CD14-positive monocyte (primary cell): ENCODE data around the gene ARHGEF11. TPM values are rescaled to one million over a fixed set of nuclear protein-coding genes. Genes with fewer than 3 reads are reported as not detected.
A peak's percentile ranks its signal among the peaks of the same experiment; 100 is the strongest.

Source experiments
- DNase-seq, 3 donors: peaks; one replicate each; pipeline ENCODE4 v3.0.0-alpha.2; 2011 to 2022
- H2AFZ ChIP-seq: 2 replicates; pipeline ENCODE4 v1.6.0; 2012; ENCODE audit warnings: mild to moderate bottlenecking, low read depth, low read length, inconsistent platforms; ENCODE audit not compliant: insufficient read depth, poor library complexity, severe bottlenecking
- H3K27ac ChIP-seq, 2 donors: 1 replicate in 1 of 2; 2 replicates in 1 of 2; pipeline ENCODE4 v1.5.1; 2012 to 2013; ENCODE audit warnings: low read length in 2 of 2, control low read depth in 1 of 2, inconsistent platforms in 1 of 2, low read depth in 1 of 2, mild to moderate bottlenecking in 1 of 2
- H3K27me3 ChIP-seq, 2 donors: one replicate each; pipeline versions ENCODE4 v1.6.0 to v1.6.1; 2011 to 2013; ENCODE audit warnings: low read length in 2 of 2; ENCODE audit not compliant: control insufficient read depth in 2 of 2, insufficient read depth in 2 of 2
- H3K36me3 ChIP-seq, 2 donors: replicated peaks in 1 of 2; 1 replicate in 1 of 2; 2 replicates in 1 of 2; pipeline versions ENCODE4 v1.5.1 to v1.6.1; 2012 to 2013; ENCODE audit warnings: low read length in 2 of 2, control low read depth in 1 of 2, inconsistent platforms in 1 of 2, mild to moderate bottlenecking in 1 of 2; ENCODE audit not compliant: insufficient read depth in 2 of 2, control insufficient read depth in 1 of 2
- H3K4me1 ChIP-seq, 2 donors: 1 replicate in 1 of 2; 2 replicates in 1 of 2; pipeline versions ENCODE4 v1.5.1 to v1.6.1; 2012 to 2013; ENCODE audit warnings: low read length in 2 of 2, control low read depth in 1 of 2, inconsistent platforms in 1 of 2, mild to moderate bottlenecking in 1 of 2, moderate library complexity in 1 of 2; ENCODE audit not compliant: insufficient read depth in 2 of 2, control insufficient read depth in 1 of 2
- H3K4me2 ChIP-seq: replicated peaks from 2 replicates; pipeline ENCODE3; 2012; ENCODE audit warnings: low read length, moderate library complexity, mild to moderate bottlenecking; ENCODE audit not compliant: poor library complexity, severe bottlenecking; ENCODE audit errors: extremely low read depth
- H3K4me3 ChIP-seq, 3 experiments: fragments of 200-600 bp in 1 of 3; sonication (generic) in 1 of 3; replicated peaks in 1 of 3; 1 replicate in 2 of 3; 2 replicates in 1 of 3; pipeline ENCODE4 v1.5.1; 2011 to 2013; ENCODE audit warnings: low read length in 3 of 3, mild to moderate bottlenecking in 3 of 3, control low read depth in 2 of 3, low read depth in 2 of 3, inconsistent platforms in 1 of 3, moderate library complexity in 1 of 3
- H3K79me2 ChIP-seq: 2 replicates; pipeline ENCODE4 v1.6.0; 2012; ENCODE audit warnings: mild to moderate bottlenecking, control low read depth, inconsistent platforms, low read length, moderate library complexity; ENCODE audit not compliant: insufficient read depth
- H3K9ac ChIP-seq: 2 replicates; pipeline ENCODE4 v1.6.0; 2017; ENCODE audit warnings: low read length, mild to moderate bottlenecking; ENCODE audit not compliant: insufficient read depth, poor library complexity, severe bottlenecking
- H3K9me3 ChIP-seq, 2 donors: replicated peaks in 1 of 2; 1 replicate in 1 of 2; 2 replicates in 1 of 2; pipeline versions ENCODE4 v1.5.1 to v1.6.1; 2012 to 2013; ENCODE audit warnings: low read length in 2 of 2, control low read depth in 1 of 2; ENCODE audit not compliant: control insufficient read depth in 1 of 2, insufficient read depth in 1 of 2
- H4K20me1 ChIP-seq: 2 replicates; pipeline ENCODE4 v1.6.0; 2012; ENCODE audit warnings: mild to moderate bottlenecking, low read length, control low read depth, moderate library complexity; ENCODE audit not compliant: insufficient read depth
- H3K27ac Mint-ChIP-seq, 7 donors: one replicate each; pipeline ENCODE4 v1.8.0; 2020; ENCODE audit warnings: mild to moderate bottlenecking in 7 of 7, mixed read lengths in 7 of 7, moderate library complexity in 6 of 7, inconsistent platforms in 2 of 7
- H3K27me3 Mint-ChIP-seq, 3 donors: one replicate each; pipeline ENCODE4 v1.8.0; 2021 to 2022; ENCODE audit warnings: low read depth in 3 of 3, mild to moderate bottlenecking in 3 of 3, mixed read lengths in 3 of 3, moderate library complexity in 3 of 3, inconsistent platforms in 1 of 3
- H3K36me3 Mint-ChIP-seq, 2 donors: one replicate each; pipeline ENCODE4 v1.8.0; 2020; ENCODE audit warnings: mixed read lengths in 2 of 2, inconsistent platforms in 1 of 2, mild to moderate bottlenecking in 1 of 2
- H3K4me1 Mint-ChIP-seq: one replicate; pipeline ENCODE4 v1.8.0; 2020; ENCODE audit warnings: mild to moderate bottlenecking, mixed read lengths
- H3K4me3 Mint-ChIP-seq, 2 donors: one replicate each; pipeline ENCODE4 v1.8.0; 2020; ENCODE audit warnings: mild to moderate bottlenecking in 2 of 2, mixed read lengths in 2 of 2, moderate library complexity in 1 of 2
- H3K9me3 Mint-ChIP-seq, 7 donors: one replicate each; pipeline ENCODE4 v1.8.0; 2020 to 2022; ENCODE audit warnings: mixed read lengths in 7 of 7, mild to moderate bottlenecking in 6 of 7, moderate library complexity in 6 of 7, inconsistent platforms in 2 of 7
- CTCF ChIP-seq: fragments of 200-600 bp; IDR thresholded peaks from one replicate; pipeline ENCODE4 v1.8.0; 2022; ENCODE audit warnings: antibody characterized with exemption, mild to moderate bottlenecking
- WGBS: methylation state at CpG from one replicate; pipeline ENCODE4 v1.1.5; 2013; ENCODE audit warnings: missing lambda C conversion rate; ENCODE audit not compliant: insufficient coverage; 5-methylcytosine and 5-hydroxymethylcytosine counted together
- intact Hi-C, 2 donors: fragments of 100-400 bp; cut with micrococcal nuclease; formaldehyde crosslinking; loops; one replicate each; pipeline versions ENCODE4 v1.15.0 to v1.15.1; 2023
- polyA plus RNA-seq, 3 donors: library from polyadenylated mRNA; depleted of rRNA in 1 of 3; unstranded in 2 of 3; stranded (reverse) in 1 of 3; fragments of 300-500 nt in 2 of 3; fragments of >200 nt in 1 of 3; fragmentation: Illumina TruSeq in 2 of 3; gene quantifications; 1 replicate in 2 of 3; 2 replicates in 1 of 3; pipeline ENCODE4 v1.2.3, GENCODE V29; 2012 to 2021

The ARHGEF11 gene
- polyA plus RNA-seq, 3 donors, result 17.0 to 78.5 (median 17.7) TPM

- H3K9me3 Mint-ChIP-seq, result peaks cover 0 to 3% (median 0%) of the 10 kb centered on the region in 7 donors
- no peak overlapping the region for H3K4me3 ChIP-seq
- peaks cover 8 to 16% (median 9%) of the 10 kb centered on the region in 3 donors for H3K27me3 Mint-ChIP-seq
- peaks cover 10 to 13% of the 10 kb centered on the region in 2 donors for H3K4me1 ChIP-seq
- H3K36me3 Mint-ChIP-seq, result no peaks in the 10 kb centered on the region
- no peak overlapping the region for H2AFZ ChIP-seq
- H3K9me3 ChIP-seq, result no peaks in the 10 kb centered on the region
- no peak overlapping the region for H3K4me2 ChIP-seq
- H3K27ac ChIP-seq, result no peak overlapping the region
- intact Hi-C loops, result no loop called here
- 94% methylated on average over 21 of the region's 23 CpGs for WGBS
- TF ChIP-seq CTCF, result no peak
- peaks cover 25% of the 10 kb centered on the region for H3K4me1 Mint-ChIP-seq
- no peak overlapping the region for H3K9ac ChIP-seq
- H3K4me3 Mint-ChIP-seq, result no peak overlapping the region
- H4K20me1 ChIP-seq, result no peaks in the 10 kb centered on the region
- DNase-seq, result no peak
- H3K27me3 ChIP-seq, result no peaks in the 10 kb centered on the region
- no peaks in the 10 kb centered on the region for H3K79me2 ChIP-seq
- no peaks in the 10 kb centered on the region for H3K36me3 ChIP-seq
- peak overlapping the region in 1 of 7 donors; percentile 26 for H3K27ac Mint-ChIP-seq
Observed at GRCh38 chr1:156901966-156902915, 143.3 kb downstream of the ARHGEF11 start.

- WGBS, result 94% methylated on average over 4 of the region's 4 CpGs
- no peak for TF ChIP-seq CTCF
- no peaks in the 10 kb centered on the region for H3K36me3 Mint-ChIP-seq
- H3K9me3 Mint-ChIP-seq, result peaks cover 0 to 2% (median 0%) of the 10 kb centered on the region in 7 donors
- Histone ChIP-seq H3K4me3 (no peak overlapping the region), H3K4me1 (peaks cover 8 to 9% of the 10 kb centered on the region in 2 donors), H3K9me3 (no peaks in the 10 kb centered on the region), H3K27ac (no peak overlapping the region), H3K36me3 (no peaks in the 10 kb centered on the region), H4K20me1 (no peaks in the 10 kb centered on the region), H3K27me3 (no peaks in the 10 kb centered on the region), H3K9ac (no peak overlapping the region), H2AFZ (no peak overlapping the region), H3K79me2 (no peaks in the 10 kb centered on the region), H3K4me2 (no peak overlapping the region)
- intact Hi-C loops, result no loop called here
- peaks cover 21% of the 10 kb centered on the region for H3K4me1 Mint-ChIP-seq
- DNase-seq, result no peak
- H3K27ac Mint-ChIP-seq, result peak overlapping the region in 1 of 7 donors; percentile 73
- H3K4me3 Mint-ChIP-seq, result no peak overlapping the region
- peaks cover 11 to 14% (median 11%) of the 10 kb centered on the region in 3 donors for H3K27me3 Mint-ChIP-seq
Observed at GRCh38 chr1:156901590-156901900, 144.0 kb downstream of the ARHGEF11 start.
